ENCODE data around the gene ACTN2. TPM values are rescaled to one million over a fixed set of nuclear protein-coding genes. Genes with fewer than 3 reads are reported as not detected.

ACTN2 gene
- total RNA-seq, 1 donor from 2014 or later: 0.54 TPM

GRCh38 chr1:236692128-236692527, 5.8 kb downstream of the ACTN2 start:
- Mint-ChIP-seq H3K36me3 (ENCODE audit: low read depth) (no peaks in the 10 kb centered on the region), H3K4me1 (peaks cover 6% of the 10 kb centered on the region), H3K9me3 (no peaks in the 10 kb centered on the region), H3K27ac (ENCODE audit: unreplicated experiment) (no peak overlapping the region), H3K27me3 (ENCODE audit: low read depth) (peaks cover 34% of the 10 kb centered on the region), H3K4me3 (no peak overlapping the region)
- no peak for TF ChIP-seq CTCF (conservative IDR thresholded peaks at IDR 0.05)
- DNase-seq (ENCODE audit: low read depth, low spot score): no peak

- no peaks in the 10 kb centered on the region for H3K36me3 Mint-ChIP-seq (ENCODE audit: low read depth)
- no peak overlapping the region for H3K4me3 Mint-ChIP-seq
- H3K27me3 Mint-ChIP-seq (ENCODE audit: low read depth): peaks cover 28% of the 10 kb centered on the region
- DNase-seq (ENCODE audit: low read depth, low spot score): no peak
- H3K27ac Mint-ChIP-seq (ENCODE audit: unreplicated experiment): no peak overlapping the region
- H3K4me1 Mint-ChIP-seq: no peaks in the 10 kb centered on the region
- H3K9me3 Mint-ChIP-seq: no peaks in the 10 kb centered on the region
- TF ChIP-seq CTCF (conservative IDR thresholded peaks at IDR 0.05): no peak
These were observed 6.4 kb downstream of the ACTN2 start for GRCh38 chr1:236692742-236693141.

GRCh38 chr1:236699366-236699765, 13.1 kb downstream of the ACTN2 start:
- no peaks in the 10 kb centered on the region for H3K9me3 Mint-ChIP-seq
- no peak overlapping the region for H3K27ac Mint-ChIP-seq (ENCODE audit: unreplicated experiment)
- H3K27me3 Mint-ChIP-seq (ENCODE audit: low read depth): no peaks in the 10 kb centered on the region

GRCh38 chr1:236700903-236701302, 14.6 kb downstream of the ACTN2 start:
- Mint-ChIP-seq H3K9me3 (no peaks in the 10 kb centered on the region), H3K36me3 (ENCODE audit: low read depth) (no peaks in the 10 kb centered on the region), H3K27me3 (ENCODE audit: low read depth) (no peaks in the 10 kb centered on the region), H3K4me1 (peaks cover 6% of the 10 kb centered on the region), H3K4me3 (no peak overlapping the region), H3K27ac (ENCODE audit: unreplicated experiment) (no peak overlapping the region)
- no peak for DNase-seq (ENCODE audit: low read depth, low spot score)
- no peak for TF ChIP-seq CTCF (conservative IDR thresholded peaks at IDR 0.05)

More at GRCh38 chr1:236699366-236699765, 13.1 kb downstream of the ACTN2 start:
- no peak for TF ChIP-seq CTCF (conservative IDR thresholded peaks at IDR 0.05)
- Mint-ChIP-seq H3K36me3 (ENCODE audit: low read depth) (no peaks in the 10 kb centered on the region), H3K4me3 (no peak overlapping the region), H3K4me1 (no peaks in the 10 kb centered on the region)
- no peak for DNase-seq (ENCODE audit: low read depth, low spot score)

- no peak for DNase-seq (ENCODE audit: low read depth, low spot score)
- no peak for TF ChIP-seq CTCF (conservative IDR thresholded peaks at IDR 0.05)
- Mint-ChIP-seq H3K9me3 (no peaks in the 10 kb centered on the region), H3K27me3 (ENCODE audit: low read depth) (no peaks in the 10 kb centered on the region), H3K36me3 (ENCODE audit: low read depth) (no peaks in the 10 kb centered on the region), H3K27ac (ENCODE audit: unreplicated experiment) (no peak overlapping the region), H3K4me3 (no peak overlapping the region), H3K4me1 (peaks cover 6% of the 10 kb centered on the region)
These were observed 15.5 kb downstream of the ACTN2 start for GRCh38 chr1:236701782-236702181.

Measured in neural crest cell (in vitro differentiated cells).